Progenitor cell of endocrine pancreas (in vitro differentiated cells): ENCODE results near the gene POFUT2. TPM values are rescaled to one million over a fixed set of nuclear protein-coding genes. Genes with fewer than 3 reads are reported as not detected.

Experiments used
- DNase-seq: peaks from one replicate; pipeline ENCODE4 v3.0.0; 2021; ENCODE audit warnings: low spot score; ENCODE audit not compliant: unreplicated experiment
- H3K27ac Mint-ChIP-seq: 2 replicates; pipeline ENCODE4 v1.8.0; 2021; ENCODE audit warnings: mild to moderate bottlenecking, moderate library complexity, mixed read lengths
- H3K27me3 Mint-ChIP-seq: 2 replicates; pipeline ENCODE4 v1.8.0; 2021; ENCODE audit warnings: mixed read lengths
- H3K36me3 Mint-ChIP-seq: 2 replicates; pipeline ENCODE4 v1.8.0; 2022; ENCODE audit warnings: mixed read lengths; ENCODE audit not compliant: insufficient read depth
- H3K4me1 Mint-ChIP-seq: 2 replicates; pipeline ENCODE4 v1.8.0; 2021; ENCODE audit warnings: low read depth, mixed read lengths
- H3K4me3 Mint-ChIP-seq: 2 replicates; pipeline ENCODE4 v1.8.0; 2021; ENCODE audit warnings: low read depth, mild to moderate bottlenecking, moderate library complexity, mixed read lengths
- H3K9me3 Mint-ChIP-seq: 2 replicates; pipeline ENCODE4 v1.8.0; 2021; ENCODE audit warnings: low read depth, mixed read lengths
- CTCF ChIP-seq: fragments of 200-600 bp; sonication (generic); IDR thresholded peaks from one replicate; pipeline ENCODE4 v1.5.0; 2021; ENCODE audit warnings: antibody characterized with exemption, mild to moderate bottlenecking; ENCODE audit not compliant: unreplicated experiment
- total RNA-seq: library from RNA; stranded (reverse); gene quantifications from 2 replicates; pipeline ENCODE4 v1.2.1, GENCODE V29; 2021

The POFUT2 gene
- total RNA-seq, 1 donor from 2014 or later: 47.8 TPM

DNA sequence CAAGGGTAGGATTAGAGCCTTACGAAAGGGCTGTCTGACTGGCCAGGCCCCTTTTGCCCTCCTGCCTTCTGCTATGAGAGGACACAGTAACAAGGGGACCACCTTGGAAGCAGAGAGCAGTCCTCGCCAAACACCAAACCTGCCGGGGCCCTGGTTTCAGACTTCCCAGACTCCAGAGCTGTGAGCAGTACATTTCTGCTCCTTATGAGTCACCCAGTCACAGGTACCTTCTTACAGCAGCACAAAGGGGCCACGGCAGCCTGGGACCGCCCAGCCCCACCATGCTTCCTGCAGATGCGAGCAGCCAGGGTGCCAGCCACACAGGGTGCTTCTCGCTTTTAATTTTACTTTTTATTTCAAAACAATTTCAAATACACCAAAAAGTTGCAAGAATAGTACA lies 17.2 kb upstream of the POFUT2 start:
- no peak for TF ChIP-seq CTCF
- Mint-ChIP-seq H3K9me3 (no peaks in the 10 kb centered on the region), H3K27me3 (no peaks in the 10 kb centered on the region), H3K27ac (no peak overlapping the region), H3K4me3 (no peak overlapping the region), H3K4me1 (peaks cover 19% of the 10 kb centered on the region), H3K36me3 (no peaks in the 10 kb centered on the region)
- DNase-seq: no peak

- Mint-ChIP-seq H3K4me1 (peaks cover 19% of the 10 kb centered on the region), H3K27me3 (no peaks in the 10 kb centered on the region), H3K4me3 (no peak overlapping the region), H3K9me3 (no peaks in the 10 kb centered on the region), H3K27ac (no peak overlapping the region), H3K36me3 (no peaks in the 10 kb centered on the region)
- TF ChIP-seq CTCF: no peak
- DNase-seq: no peak
Measured at GRCh38 chr21:45304476-45304830, 16.8 kb upstream of the POFUT2 start.

- no peak for TF ChIP-seq CTCF
- no peaks in the 10 kb centered on the region for H3K36me3 Mint-ChIP-seq
- H3K4me1 Mint-ChIP-seq: peaks cover 19% of the 10 kb centered on the region
- H3K9me3 Mint-ChIP-seq: no peaks in the 10 kb centered on the region
- H3K27me3 Mint-ChIP-seq: no peaks in the 10 kb centered on the region
- H3K4me3 Mint-ChIP-seq: no peak overlapping the region
- no peak for DNase-seq
- H3K27ac Mint-ChIP-seq: no peak overlapping the region
Measured at GRCh38 chr21:45303751-45304475, 16.2 kb upstream of the POFUT2 start.

GRCh38 chr21:45303091-45303615 lies 15.5 kb upstream of the POFUT2 start:
- TF ChIP-seq CTCF: no peak
- H3K27me3 Mint-ChIP-seq: no peaks in the 10 kb centered on the region
- H3K4me1 Mint-ChIP-seq: peaks cover 16% of the 10 kb centered on the region
- H3K36me3 Mint-ChIP-seq: no peaks in the 10 kb centered on the region
- H3K4me3 Mint-ChIP-seq: no peak overlapping the region
- H3K27ac Mint-ChIP-seq: no peak overlapping the region
- no peak for DNase-seq
- no peaks in the 10 kb centered on the region for H3K9me3 Mint-ChIP-seq

DNA sequence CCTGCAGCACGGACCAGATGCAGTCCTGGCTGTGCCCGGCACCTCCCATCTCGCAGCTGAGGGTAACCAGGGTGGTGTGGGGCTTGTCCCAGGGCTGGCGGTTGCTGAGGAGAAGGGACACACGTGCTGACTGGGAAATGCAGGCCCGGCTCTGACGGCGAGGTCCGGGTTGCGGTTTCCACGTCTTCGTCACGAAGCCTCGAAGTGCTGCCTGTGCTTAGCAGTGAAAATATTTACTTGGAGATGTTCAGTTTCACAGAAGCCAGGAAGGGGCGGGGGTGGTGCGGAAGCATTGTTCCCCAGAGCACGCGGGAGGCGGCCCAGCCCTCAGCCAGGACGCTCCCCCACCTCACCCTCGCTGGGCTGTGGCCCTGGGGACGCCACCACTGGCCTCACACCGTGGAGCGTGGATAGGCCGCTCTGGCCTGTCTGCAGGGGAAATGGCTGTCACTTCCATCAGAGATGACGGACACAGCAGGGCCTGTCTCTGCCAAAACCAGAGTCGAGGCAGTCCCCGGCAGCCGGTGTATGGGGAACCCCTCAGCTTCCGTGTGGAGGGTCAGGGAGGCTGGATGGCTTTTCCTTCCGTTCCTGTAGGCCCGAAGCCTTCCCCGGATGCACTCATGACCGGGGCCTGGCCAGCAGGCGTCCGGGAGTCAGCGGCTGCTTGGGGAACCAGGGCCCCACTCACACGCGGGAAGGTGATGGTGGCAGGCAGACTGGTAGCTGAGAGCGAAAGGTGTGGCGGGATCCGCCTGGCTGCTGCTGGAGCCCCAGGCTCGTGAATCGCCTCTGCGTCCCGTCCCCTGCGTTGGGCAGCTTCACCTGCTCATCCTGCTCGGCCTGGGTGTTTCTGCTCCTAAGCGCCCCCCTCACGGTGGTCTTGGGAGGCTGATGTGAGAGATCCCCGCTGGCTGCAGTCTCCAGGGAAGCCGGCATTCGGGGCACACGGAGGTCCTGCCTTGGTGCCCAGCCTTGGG lies 14.7 kb upstream of the POFUT2 start:
- H3K4me1 Mint-ChIP-seq: peaks cover 10% of the 10 kb centered on the region
- peaks cover 1% of the 10 kb centered on the region for H3K9me3 Mint-ChIP-seq
- H3K27me3 Mint-ChIP-seq: no peaks in the 10 kb centered on the region
- H3K36me3 Mint-ChIP-seq: peaks cover 3% of the 10 kb centered on the region
- TF ChIP-seq CTCF: no peak
- no peak for DNase-seq
- no peak overlapping the region for H3K4me3 Mint-ChIP-seq
- no peak overlapping the region for H3K27ac Mint-ChIP-seq
